C1 segment of cervical spinal cord (tissue), 14 donors: ENCODE measurements around the gene GPBP1.

Experiments used
- DNase-seq, 14 donors: peaks; one replicate each; lab custom pipeline; 2025; lab: John Stamatoyannopoulos, UW

GPBP1 gene

GRCh38 chr5:57210633-57211032, 36.8 kb downstream of the GPBP1 start:
- no peak for DNase-seq

GRCh38 chr5:57211039-57211438, 37.2 kb downstream of the GPBP1 start:
- DNase-seq, result no peak

GRCh38 chr5:57215629-57216195, 41.9 kb downstream of the GPBP1 start:
- no peak for DNase-seq

- no peak for DNase-seq
These were observed 42.9 kb downstream of the GPBP1 start for GRCh38 chr5:57216714-57217113.

- no peak for DNase-seq
These were observed 45.5 kb downstream of the GPBP1 start for GRCh38 chr5:57219386-57219785.

GRCh38 chr5:57221049-57221568, 47.2 kb downstream of the GPBP1 start:
- DNase-seq, result no peak

GRCh38 chr5:57225553-57225952, 51.7 kb downstream of the GPBP1 start:
- DNase-seq, result no peak

- DNase-seq, result no peak
These were observed 55.5 kb downstream of the GPBP1 start for GRCh38 chr5:57229313-57229712.

GRCh38 chr5:57231607-57232006, 57.7 kb downstream of the GPBP1 start:
- DNase-seq, result no peak

GRCh38 chr5:57232293-57233033, 58.6 kb downstream of the GPBP1 start:
- no peak for DNase-seq

- no peak for DNase-seq
These were observed 69.7 kb downstream of the GPBP1 start for GRCh38 chr5:57243286-57244137.

GRCh38 chr5:57244331-57244730, 70.5 kb downstream of the GPBP1 start:
- no peak for DNase-seq

- no peak for DNase-seq
These were observed 72.6 kb downstream of the GPBP1 start for GRCh38 chr5:57246426-57246825.

- DNase-seq, result no peak
These were observed 73.9 kb downstream of the GPBP1 start for GRCh38 chr5:57247765-57248164.

- DNase-seq, result no peak
These were observed 75.5 kb downstream of the GPBP1 start for GRCh38 chr5:57249265-57249874.

GRCh38 chr5:57258052-57258451, 84.2 kb downstream of the GPBP1 start:
- no peak for DNase-seq

GRCh38 chr5:57258943-57259342, 85.1 kb downstream of the GPBP1 start:
- DNase-seq, result no peak

- no peak for DNase-seq
These were observed 85.8 kb downstream of the GPBP1 start for GRCh38 chr5:57259704-57260103.

- DNase-seq, result no peak
These were observed 88.7 kb downstream of the GPBP1 start for GRCh38 chr5:57262541-57262940.

GRCh38 chr5:57267805-57268204, 93.9 kb downstream of the GPBP1 start:
- DNase-seq, result no peak

- no peak for DNase-seq
These were observed 102.5 kb downstream of the GPBP1 start for GRCh38 chr5:57276353-57276752.

GRCh38 chr5:57277085-57277484, 103.2 kb downstream of the GPBP1 start:
- no peak for DNase-seq
